Measurements from ENCODE around the gene HCK.

HCK gene

GRCh38 chr20:32129863-32130262 lies 77.8 kb downstream of the HCK start:
- no peak for DNase-seq (ENCODE audit: low read depth)

- no peak for DNase-seq (ENCODE audit: low read depth)
These were observed 78.3 kb downstream of the HCK start for GRCh38 chr20:32130352-32130751.

GRCh38 chr20:32130965-32131364 lies 78.9 kb downstream of the HCK start:
- no peak for DNase-seq (ENCODE audit: low read depth)

GRCh38 chr20:32132911-32133549 lies 81.0 kb downstream of the HCK start:
- no peak for DNase-seq (ENCODE audit: low read depth)

GRCh38 chr20:32134026-32134425 lies 82.0 kb downstream of the HCK start:
- no peak for DNase-seq (ENCODE audit: low read depth)

GRCh38 chr20:32135983-32136515 lies 84.0 kb downstream of the HCK start:
- DNase-seq (ENCODE audit: low read depth): no peak

GRCh38 chr20:32138921-32139320 lies 86.9 kb downstream of the HCK start:
- DNase-seq (ENCODE audit: low read depth): no peak

- no peak for DNase-seq (ENCODE audit: low read depth)
These were observed 87.9 kb downstream of the HCK start for GRCh38 chr20:32139947-32140346.

GRCh38 chr20:32140603-32141002 lies 88.6 kb downstream of the HCK start:
- DNase-seq (ENCODE audit: low read depth): no peak

- no peak for DNase-seq (ENCODE audit: low read depth)
These were observed 89.5 kb downstream of the HCK start for GRCh38 chr20:32141465-32141980.

GRCh38 chr20:32142088-32142487 lies 90.0 kb downstream of the HCK start:
- DNase-seq (ENCODE audit: low read depth): no peak

- no peak for DNase-seq (ENCODE audit: low read depth)
These were observed 90.9 kb downstream of the HCK start for GRCh38 chr20:32142991-32143390.

GRCh38 chr20:32144898-32145662 lies 93.0 kb downstream of the HCK start:
- DNase-seq (ENCODE audit: low read depth): no peak

GRCh38 chr20:32149566-32150170 lies 97.6 kb downstream of the HCK start:
- DNase-seq (ENCODE audit: low read depth): no peak

GRCh38 chr20:32150291-32150848 lies 98.3 kb downstream of the HCK start:
- DNase-seq (ENCODE audit: low read depth): no peak
